ENCODE results near the gene LASP1.
"Not testable (repeated sequence)": the region's sequence is repeated elsewhere in the genome, so short reads cannot be mapped to it uniquely, and the experiment has no call there.

Gene LASP1

DNA sequence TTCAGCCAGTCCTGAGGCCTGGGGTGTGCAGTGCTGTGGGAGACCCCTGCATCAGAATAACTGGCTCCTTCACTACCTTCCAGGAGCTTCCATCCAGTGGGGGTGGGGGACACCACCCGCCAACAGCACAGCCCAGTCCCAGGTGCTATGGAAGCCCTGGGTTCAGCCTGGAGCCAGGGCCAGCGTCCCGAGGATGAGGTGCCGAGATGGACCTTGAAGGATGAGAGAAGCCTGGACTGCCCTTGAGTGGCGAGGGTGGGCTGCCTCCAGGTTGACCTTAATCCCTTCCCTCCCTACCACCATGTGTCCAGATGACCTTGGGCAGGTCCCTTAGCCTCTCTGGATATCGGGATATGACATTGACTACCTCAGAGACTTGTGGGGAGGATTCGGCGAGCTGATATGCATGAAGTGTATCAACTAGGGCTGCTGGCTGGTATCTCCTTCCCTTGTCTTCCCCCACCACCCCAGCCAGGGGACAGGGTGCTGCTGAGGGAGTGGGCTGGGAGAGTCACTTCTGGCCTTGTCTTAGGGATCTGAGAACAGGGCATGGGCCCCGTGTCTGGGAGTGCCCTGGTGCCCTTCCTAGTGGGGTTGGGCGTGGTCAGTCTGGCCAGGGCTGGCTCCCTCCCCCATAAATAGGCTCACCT lies 41.3 kb downstream of the LASP1 start:
- no peak for DNase-seq

DNA sequence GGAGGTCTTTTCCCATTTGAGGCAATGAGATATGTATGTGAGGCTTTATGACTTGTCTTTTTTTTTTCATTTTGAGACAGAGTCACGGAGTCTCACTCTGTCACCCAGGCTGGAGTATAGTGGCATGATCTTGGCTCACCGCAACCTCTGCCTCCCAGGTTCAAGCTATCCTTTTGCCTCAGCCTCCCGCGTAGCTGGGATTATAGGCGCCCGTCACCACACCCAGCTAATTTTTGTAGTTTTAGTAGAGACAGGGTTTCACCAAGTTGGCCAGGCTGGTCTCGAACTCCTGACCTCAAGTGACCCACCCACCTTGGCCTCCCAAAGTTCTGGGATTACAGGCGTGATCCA lies 41.8 kb downstream of the LASP1 start:
- DNase-seq = not testable (repeated sequence)

DNA sequence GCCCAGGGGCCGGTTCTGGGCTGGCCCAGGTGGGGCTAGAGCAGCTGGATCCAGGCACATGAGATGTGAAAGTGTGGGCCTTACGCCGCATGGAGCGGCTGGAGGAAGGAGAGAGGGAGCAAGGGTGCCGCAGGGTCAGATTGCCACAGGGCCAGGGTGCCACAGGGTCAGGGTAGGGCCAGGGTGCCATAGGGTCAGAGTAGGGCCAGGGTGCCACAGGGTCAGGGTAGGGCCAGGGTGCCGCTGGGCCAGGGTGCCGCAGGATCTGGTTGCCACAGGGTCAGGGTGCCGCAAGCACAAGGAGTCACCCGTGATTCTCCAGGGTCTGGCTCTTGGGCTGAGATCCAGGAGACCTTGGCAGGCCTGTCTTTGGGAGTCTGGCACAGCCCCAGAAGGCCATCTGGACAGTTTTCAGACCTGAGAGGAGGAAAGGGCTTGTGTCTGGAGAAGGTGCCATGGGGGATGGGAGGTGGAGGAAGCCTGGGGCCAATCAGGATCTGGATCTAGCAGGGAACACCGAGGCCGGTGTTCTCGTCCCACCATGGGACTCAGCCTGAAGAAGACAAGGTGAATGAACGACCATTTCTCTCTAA lies 42.5 kb downstream of the LASP1 start:
- DNase-seq = no peak

DNA sequence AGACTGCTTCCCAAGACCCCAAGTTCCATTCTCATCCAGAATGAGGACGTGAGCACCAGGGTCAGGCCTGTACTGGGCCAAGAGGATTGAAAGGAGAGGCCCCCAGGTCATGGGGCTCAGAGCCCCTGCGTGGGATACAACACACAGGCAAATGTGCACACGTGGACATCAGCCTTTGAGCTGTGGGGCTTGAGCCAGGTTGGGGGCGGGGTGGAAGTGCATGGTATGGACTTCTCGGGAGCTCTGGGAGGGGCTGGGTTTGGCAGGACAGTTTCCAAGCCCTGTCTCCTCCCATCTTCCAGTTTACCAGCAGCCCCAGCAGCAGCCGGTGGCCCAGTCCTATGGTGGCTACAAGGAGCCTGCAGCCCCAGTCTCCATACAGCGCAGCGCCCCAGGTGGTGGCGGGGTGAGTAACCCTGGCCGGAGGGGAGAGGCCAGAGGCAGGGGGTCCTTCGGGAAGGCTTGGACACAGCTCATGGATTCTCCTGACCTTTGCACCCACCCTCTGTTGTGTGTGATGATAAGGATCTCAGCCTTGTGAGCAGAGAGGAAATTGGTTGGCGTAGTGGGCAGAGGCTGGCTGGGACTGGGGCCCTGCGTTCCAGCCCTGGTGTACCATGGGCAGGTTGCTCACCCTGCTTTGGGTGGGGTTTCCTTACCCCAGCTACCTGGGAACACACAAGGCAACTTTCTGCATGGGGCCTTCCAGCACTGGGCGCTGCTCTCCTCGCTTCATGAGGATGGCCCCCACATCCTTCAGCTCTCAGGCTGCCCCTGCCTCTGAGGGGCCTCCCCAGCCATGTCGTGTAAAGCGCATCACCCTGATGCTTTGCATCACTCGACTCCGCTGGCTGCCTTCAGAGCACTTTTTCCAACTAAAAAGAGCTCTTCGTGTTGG lies 45.1 kb downstream of the LASP1 start:
- no peak for DNase-seq

DNA sequence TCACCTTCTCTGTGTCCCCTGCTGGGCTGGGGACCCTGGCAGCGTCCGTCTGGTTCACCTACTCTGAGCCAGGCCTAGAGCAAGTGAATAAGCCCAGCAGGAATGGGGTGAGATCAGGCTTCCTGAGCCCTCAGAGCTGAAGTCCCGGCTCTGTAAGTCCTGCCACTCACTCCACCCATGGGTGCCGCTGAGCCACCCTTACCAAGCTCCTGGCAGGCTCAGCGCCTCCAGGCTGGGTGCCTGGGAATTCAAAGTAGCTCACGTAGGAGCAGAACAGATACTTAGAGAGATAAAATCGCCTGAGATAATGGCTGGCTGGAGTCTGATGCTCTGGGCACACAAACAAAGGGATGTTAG lies 45.8 kb downstream of the LASP1 start:
- DNase-seq = no peak

DNA sequence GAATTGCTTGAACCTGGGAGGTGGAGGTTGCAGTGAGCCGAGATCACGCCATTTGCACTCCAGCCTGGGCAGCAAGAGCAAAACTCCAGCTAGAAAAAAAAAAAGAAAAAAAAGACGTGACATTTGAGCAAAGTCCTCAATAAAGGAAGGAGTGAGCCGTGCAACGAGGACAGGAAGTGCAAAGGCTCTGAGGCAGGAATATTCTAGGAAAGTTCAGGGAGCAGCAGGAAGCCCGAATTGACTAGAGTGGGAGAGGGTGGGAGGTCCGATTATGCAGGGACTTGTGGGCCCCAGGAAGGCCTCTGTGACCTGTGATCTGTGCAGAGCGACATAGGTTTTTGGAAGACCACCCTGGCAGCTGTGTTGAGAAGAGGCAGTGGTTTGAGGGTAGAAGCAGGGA lies 46.9 kb downstream of the LASP1 start:
- no peak for DNase-seq

DNA sequence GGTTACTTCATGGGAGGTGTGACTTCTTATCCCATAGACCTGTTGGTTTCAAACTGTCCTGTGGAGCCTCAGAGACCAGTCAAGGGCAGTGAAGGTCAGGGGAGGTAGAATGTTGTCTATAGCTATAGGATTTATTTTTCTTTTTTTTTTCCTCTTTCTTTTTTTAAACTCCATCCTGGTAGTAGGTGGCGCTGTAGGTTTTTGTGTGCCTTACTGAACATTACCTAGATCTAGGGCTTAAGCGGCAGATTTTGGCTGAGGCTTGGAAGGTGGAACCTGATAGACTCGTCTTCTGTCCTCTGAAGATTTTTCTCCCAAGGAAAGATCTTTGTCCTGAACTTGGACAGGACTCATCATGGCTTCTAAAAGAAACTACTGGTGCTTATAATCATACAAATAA lies 47.4 kb downstream of the LASP1 start:
- no peak for DNase-seq

DNA sequence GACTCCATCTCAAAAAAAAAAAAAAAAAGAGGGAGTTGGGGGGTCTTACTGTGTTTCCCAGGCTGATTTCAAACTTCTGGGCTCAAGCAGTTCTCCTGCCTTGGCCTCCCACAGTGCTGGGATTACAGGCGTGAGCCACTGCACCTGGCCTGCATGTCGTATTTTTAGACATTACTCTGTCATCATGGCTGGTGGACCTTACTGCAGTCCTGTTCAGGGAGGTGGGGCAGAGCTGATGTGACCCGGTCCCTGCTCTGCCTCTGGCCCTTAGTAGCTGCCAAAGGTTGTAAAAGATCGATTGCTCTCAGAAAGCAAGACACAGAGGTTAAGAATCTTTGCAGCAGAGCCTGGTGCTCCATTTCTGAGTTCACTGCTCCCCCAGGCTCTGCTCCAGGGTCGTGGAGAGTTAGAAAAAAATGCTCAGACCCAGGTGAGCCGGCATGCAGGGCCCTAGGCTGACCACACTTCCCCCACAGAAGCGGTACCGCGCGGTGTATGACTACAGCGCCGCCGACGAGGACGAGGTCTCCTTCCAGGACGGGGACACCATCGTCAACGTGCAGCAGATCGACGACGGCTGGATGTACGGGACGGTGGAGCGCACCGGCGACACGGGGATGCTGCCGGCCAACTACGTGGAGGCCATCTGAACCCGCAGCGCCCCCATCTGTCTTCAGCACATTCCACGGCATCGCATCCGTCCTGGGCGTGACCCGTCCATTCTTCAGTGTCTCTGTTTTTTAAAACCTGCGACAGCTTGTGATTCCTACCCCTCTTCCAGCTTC lies 48.5 kb downstream of the LASP1 start:
- no peak for DNase-seq

DNA sequence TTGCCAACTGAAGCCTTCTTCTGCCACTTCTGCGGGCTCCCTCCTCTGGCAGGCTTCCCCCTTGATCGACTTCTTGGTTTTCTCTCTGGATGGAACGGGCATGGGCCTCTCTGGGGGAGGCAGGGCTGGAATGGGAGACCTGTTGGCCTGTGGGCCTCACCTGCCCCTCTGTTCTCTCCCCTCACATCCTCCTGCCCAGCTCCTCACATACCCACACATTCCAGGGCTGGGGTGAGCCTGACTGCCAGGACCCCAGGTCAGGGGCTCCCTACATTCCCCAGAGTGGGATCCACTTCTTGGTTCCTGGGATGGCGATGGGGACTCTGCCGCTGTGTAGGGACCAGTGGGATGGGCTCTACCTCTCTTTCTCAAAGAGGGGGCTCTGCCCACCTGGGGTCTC lies 49.1 kb downstream of the LASP1 start:
- no peak for DNase-seq

DNA sequence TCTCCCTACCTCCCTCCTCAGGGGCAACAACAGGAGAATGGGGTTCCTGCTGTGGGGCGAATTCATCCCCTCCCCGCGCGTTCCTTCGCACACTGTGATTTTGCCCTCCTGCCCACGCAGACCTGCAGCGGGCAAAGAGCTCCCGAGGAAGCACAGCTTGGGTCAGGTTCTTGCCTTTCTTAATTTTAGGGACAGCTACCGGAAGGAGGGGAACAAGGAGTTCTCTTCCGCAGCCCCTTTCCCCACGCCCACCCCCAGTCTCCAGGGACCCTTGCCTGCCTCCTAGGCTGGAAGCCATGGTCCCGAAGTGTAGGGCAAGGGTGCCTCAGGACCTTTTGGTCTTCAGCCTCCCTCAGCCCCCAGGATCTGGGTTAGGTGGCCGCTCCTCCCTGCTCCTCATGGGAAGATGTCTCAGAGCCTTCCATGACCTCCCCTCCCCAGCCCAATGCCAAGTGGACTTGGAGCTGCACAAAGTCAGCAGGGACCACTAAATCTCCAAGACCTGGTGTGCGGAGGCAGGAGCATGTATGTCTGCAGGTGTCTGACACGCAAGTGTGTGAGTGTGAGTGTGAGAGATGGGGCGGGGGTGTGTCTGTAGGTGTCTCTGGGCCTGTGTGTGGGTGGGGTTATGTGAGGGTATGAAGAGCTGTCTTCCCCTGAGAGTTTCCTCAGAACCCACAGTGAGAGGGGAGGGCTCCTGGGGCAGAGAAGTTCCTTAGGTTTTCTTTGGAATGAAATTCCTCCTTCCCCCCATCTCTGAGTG lies 49.6 kb downstream of the LASP1 start:
- DNase-seq = no peak

DNA sequence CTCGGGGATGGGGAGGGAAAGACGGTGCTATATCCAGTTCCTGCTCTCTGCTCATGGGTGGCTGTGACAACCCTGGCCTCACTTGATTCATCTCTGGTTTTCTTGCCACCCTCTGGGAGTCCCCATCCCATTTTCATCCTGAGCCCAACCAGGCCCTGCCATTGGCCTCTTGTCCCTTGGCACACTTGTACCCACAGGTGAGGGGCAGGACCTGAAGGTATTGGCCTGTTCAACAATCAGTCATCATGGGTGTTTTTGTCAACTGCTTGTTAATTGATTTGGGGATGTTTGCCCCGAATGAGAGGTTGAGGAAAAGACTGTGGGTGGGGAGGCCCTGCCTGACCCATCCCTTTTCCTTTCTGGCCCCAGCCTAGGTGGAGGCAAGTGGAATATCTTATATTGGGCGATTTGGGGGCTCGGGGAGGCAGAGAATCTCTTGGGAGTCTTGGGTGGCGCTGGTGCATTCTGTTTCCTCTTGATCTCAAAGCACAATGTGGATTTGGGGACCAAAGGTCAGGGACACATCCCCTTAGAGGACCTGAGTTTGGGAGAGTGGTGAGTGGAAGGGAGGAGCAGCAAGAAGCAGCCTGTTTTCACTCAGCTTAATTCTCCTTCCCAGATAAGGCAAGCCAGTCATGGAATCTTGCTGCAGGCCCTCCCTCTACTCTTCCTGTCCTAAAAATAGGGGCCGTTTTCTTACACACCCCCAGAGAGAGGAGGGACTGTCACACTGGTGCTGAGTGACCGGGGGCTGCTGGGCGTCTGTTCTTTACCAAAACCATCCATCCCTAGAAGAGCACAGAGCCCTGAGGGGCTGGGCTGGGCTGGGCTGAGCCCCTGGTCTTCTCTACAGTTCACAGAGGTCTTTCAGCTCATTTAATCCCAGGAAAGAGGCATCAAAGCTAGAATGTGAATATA lies 50.8 kb downstream of the LASP1 start:
- DNase-seq = no peak

DNA sequence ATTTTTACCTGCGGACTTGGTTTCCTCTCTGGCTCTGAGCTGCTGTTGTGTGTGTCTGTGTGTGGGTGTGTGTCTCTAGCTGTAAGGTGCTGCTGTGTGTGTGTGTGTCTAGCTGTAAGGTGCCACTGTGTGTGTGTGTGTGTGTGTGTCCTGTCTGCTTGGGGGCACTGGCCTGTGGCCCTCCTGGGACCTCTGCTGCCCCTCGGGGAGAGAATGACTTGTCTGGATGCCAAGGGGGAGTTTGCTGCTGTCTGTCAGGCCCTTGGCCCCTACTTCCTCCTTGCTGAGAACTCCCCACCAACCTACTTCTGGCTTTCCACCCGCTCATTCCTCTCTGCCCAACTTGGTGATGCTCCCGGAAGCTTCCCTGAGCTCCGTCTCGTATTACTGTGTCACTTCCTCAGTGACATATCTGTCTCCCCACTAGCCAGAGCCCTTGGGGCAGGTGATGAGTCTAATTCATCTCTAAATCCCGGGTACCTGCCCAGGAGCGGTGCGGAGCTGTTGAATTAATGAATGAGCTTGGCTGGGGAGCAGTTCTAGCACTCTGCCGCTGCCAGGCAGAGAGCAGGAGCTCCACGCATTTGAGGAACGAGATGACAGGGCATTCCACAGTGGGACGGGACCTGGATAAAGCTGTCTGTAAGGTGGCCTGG lies 52.0 kb downstream of the LASP1 start:
- DNase-seq = no peak

DNA sequence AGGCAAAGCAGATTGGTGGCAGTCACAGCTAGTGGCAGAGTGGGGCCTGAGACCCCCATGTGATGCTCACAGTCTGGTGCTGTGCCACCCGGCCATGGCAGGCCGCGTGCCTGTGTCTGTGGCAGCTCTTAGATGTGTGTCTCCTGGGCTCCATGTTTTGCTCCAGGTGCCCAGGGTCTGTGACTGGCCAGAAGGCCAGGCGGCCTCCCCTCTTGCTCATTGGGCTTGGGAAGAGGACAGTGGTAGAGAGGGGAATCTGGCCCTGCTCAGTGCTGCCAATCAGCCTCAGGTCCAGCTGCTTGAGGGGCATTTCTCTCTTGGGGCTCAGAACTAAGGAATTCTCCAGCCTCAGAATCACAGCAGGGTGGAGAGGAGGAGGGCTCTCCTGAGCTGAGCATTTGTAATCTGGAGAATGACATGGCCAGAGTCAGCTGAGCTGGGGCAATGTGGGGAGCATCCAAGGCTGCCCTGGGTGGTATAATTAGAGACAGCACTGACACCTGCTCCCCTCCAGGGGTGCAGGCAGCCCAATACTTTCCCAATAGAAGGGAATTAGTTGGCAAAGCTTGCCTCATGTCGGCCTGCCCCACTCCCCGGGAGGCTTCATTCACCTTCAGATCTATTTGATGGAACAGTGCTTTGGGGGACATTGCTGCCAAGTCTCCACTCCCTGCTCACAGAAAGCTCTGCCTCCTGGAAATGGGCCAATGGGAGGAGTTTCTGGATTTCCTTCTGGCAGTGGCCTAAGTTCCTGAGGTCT lies 52.9 kb downstream of the LASP1 start:
- no peak for DNase-seq

DNA sequence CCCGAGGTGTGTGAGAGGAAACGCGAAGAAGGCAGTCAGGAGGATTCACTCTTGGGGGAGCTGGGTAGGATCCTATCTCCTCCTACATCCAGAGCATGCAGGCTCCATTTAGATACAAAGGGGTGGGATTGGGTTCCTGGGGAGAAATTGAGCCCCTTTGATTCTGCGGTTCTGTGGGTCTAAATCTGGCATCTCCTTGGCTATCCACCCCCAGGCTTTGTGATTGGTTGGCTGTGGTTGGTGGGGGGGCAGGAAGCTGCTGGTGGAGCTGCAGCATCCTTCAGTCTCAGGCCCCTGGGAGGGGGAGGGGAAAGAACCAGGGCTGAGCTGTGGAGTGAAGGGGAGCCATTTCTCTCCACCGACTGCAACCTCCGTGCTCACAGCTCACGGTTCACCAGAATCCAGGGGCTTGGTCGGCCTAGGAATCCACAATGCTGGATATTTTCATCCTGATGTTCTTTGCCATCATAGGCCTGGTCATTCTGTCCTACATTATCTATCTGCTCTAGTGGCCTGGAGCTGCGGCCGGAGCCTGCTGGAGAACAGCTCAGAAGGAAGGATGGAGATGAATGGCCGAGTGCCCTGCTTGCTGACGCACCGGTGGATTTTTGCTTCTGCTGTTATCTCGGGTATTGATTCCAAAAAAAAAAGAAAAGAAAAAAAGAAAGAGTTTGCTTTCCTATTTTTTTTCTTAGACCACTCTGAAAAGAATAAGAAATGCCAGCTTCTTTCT lies 55.6 kb downstream of the LASP1 start, which contains the start of gene LASP1NB:
LASP1NB (plus strand) TSS at position 352 of the 733 bp plus-strand sequence.
- DNase-seq = no peak

DNA sequence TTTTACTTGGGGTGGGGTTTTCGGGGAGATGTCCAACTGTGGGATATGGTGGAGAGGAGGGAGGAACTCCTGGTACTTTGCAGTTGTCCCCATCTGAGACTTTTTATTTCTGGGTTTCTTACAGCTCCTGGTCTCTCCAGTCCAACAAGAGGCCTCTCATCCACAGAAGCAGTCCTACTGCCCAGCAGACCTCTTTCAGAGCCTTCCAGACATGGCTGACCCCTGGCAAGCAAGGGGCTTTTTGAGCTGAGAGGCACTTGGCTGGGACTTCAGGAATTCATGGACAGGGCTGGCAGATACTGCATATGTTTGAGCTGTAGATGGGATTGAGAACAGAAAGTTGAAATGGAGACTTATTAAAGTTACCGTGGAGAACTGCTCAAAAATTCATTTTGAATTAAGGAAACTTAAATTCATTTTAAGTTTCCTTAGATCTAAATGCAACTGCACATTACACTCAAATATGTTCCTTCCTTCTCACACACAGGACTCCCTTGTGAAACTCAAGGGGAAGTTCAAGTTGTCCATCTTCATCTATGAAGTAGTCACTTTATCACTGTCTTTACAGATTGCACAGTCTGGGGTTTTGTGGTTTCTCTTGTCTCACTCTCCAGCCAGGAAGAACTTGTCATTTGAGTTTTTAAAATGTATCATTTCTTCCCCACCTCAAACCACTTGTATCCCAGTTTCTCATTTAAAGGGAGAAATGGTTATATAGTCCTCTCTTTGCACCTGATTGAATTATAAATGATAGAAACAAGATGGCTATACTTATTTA lies 56.6 kb downstream of the LASP1 start:
- DNase-seq = no peak

DNA sequence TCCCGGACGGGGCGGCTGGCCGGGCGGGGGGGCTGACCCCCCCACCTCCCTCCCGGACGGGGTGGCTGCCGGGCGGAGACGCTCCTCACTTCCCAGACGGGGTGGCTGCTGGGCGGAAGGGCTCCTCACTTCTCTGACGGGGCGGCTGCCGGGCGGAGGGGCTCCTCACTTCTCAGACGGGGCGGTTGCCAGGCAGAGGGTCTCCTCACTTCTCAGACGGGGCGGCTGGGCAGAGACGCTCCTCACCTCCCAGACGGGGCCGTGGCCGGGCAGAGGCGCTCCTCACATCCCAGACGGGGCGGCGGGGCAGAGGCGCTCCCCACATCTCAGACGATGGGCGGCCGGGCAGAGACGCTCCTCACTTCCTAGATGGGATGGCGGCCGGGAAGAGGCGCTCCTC lies 60.9 kb downstream of the LASP1 start:
- DNase-seq = not testable (repeated sequence)

DNA sequence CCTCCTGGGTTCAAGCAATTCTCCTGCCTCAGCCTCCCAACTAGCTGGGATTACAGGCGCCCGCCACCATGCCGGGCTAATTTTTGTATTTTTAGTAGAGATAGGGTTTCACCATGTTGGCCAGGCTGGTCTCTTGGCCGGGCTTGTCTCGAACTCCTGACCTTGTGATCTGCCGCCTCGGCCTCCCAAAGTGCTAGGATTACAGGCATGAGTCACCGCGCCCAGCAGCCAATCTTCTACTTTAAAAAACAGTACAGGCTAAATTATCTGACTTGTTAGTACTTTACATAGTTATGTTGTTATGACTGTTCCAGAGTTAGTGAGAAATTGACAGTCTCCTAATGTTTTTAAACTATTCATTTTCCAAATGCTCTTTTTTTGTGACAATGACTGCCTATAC lies 64.1 kb downstream of the LASP1 start:
- not testable (repeated sequence) for DNase-seq

DNA sequence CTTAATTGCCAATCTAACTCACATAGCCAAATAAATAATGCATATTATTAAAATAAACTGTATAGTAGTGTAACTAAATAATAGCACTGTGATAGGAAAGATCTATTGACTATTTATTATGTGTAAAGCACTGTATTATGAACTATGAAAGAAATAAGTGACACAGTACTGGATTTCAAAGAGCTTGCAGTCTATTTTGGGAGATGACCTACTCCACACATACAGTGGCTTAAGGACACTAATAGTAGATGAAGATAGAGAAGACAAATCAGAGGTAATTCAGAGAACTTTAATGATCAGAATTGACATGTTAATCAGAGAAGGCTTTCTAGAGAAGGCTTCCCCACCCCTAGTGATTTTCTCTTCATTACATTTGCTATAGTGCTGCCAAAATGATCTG lies 70.1 kb downstream of the LASP1 start:
- no peak for DNase-seq

Measured in effector CD4-positive, alpha-beta T cell (primary cell).